Ureter (tissue), 1 donor: ENCODE data around the gene SLCO4A1. TPM values are rescaled to one million over a fixed set of nuclear protein-coding genes. Genes with fewer than 3 reads are reported as not detected.

Source experiments
- DNase-seq: peaks from one replicate; pipeline ENCODE4 v3.0.0-alpha.2; 2020; ENCODE audit warnings: low spot score
- total RNA-seq: library from RNA; stranded (reverse); gene quantifications from one replicate; pipeline ENCODE4 v1.2.4, GENCODE V29; 2023
- donor health status: DM: yes; HTN: yes; CAD: no.

Gene SLCO4A1
- total RNA-seq, 1 donor from 2014 or later, result 33.2 TPM

DNA sequence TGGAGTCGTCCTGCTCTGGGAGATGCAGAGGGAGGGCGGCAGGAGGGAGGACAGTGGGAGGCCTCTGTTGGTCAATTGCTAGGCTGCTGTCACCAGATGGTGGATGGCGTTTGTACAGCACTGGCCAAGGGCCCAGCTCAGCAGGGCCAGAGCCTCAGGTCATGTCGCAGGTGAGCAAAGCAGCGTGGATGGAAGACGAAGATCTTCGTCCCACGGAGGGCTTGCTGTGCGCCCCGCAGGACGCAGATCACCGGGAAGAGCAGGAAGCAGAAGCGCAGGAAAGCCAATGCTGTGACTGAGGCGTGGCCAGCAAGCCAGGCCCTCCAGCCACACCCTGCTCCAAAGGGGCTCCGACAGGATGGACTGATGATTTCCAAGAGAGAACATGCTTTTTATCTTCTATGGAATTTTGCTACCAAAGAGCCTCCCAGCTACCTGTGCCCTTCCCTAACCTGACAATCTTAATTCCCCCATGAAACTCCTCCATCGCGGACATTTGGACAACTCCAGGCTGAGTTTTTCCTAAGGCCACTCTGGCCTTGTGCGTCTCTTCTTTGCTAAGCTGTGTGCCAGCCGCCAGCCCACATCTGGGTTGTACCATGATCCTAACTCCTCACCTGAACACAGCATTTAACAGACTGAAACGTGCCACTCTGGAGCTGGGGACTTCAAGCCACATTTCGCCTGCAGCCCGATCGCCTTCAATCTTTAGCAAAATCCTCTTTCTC lies 3.5 kb upstream of the SLCO4A1 start:
- no peak for DNase-seq

- DNase-seq, result no peak
These were observed 2.5 kb upstream of the SLCO4A1 start for GRCh38 chr20:62639765-62640164.

DNA sequence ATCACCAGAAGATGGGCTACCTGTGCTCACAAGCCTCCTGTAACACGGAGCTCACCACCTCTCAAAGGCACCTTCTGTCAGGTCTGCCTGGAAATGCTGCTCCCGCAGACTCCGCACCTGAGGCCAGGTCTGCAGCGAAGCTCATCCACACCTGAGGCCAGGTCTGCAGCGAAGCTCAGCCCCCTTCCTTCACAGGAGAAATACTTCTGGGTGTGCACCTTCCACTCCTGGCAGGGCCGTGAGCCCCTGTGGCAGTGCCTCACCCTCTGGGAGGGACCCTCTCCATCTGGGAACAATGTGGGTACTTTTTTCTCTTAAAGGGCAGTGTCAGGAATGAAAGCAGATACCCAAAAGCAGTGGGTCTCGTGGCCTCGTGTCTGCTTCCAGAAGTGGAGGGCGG lies 1.4 kb upstream of the SLCO4A1 start:
- no peak for DNase-seq

DNA sequence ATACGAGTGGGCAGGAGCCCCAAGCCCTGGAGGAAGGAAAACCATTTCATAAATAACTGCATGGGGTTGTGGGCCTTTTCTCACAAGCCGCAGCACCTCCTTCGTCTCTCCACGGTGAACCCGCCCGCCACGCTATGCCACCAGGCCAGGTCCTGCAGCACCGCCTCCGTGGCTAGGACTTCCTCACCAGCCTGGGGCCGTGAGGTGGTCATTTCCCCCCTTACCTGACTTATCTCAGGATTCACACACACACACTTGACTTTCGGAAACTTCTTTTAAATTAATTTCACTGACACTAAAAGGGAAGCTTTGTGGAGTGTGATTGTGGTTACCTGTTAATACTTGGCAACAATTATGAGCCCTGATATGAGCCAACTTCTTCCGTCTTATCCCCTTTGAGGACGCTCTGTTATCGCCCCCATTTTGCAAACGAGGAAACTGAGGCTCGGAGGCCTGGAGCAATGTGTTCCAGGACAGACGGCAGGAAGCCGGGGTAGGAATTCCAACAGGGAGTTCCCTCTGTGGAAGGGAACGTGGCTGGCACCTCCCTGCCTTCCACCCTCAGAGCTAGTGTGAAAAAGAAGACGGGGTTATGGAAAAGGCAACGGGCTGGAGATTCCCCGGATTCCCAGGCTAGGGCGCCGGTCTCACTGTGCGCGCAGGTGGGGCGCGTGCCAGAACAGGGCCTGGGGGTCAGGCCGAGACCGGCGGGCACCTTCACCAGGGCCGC lies 817 bp upstream of the SLCO4A1 start:
- DNase-seq, result no peak

- no peak for DNase-seq
These were observed 590 bp downstream of the SLCO4A1 start for GRCh38 chr20:62642666-62643520.

DNA sequence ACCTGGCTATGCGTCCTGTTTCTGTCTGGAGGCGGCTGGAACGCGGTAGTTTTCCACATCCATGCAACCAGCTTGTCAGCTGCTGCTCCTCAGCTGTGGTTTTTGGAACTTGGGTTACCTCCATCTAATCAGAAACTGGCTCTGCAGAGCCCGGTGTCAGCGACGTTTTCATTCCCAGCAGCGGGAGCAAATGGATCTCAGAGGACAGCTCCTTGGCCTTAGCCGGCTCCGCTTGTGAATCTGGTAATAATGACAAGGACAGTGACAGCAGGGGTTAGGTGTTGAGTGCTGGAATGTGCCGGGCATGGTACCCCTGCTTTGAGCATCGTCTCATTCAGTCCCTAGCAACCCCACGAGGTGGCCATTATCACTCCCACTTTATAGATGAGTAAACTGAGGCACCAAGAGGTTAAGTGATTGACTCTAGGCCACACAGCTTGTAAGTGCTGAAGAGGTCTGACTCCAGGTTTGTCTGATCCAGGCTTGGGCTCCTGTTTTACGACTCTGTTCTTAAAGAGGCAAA lies 1.3 kb downstream of the SLCO4A1 start:
- no peak for DNase-seq

GRCh38 chr20:62644044-62644795 lies 1.9 kb downstream of the SLCO4A1 start:
- DNase-seq, result no peak

DNA sequence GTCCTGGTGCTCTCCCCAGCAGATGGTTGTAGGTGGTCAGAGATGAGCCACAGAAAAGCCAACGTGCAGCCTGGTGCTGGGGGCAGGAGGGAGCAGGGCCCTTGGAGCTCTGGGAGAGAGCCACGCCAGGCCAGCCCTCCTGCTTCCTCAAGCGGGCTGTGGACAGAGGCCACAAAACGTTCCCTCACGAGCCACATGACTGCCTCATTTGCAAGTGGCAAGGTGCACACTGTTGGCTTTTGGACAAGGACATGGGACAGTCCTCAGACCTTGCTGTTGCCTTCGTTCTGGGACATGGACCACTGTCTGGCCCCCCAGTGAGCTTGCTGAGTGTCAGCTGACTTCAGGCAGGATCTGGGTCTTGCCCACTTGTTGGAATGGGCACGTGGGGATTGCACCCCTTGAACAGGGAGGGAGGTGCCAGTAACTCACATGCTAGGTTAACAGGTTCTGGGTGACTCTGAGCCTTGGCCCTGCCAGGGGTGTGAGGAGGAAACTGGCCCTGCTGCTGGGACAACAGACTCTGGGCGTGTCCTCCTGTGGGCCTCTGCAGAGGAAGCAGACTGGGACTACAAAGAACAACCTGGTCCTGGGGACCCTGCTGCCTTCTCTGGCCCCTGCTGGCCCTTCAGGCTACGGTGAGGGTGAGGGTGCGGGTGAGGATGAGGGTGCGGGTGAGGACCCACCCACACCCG lies 2.6 kb downstream of the SLCO4A1 start:
- DNase-seq, result peak; percentile 74

- no peak for DNase-seq
These were observed 3.3 kb downstream of the SLCO4A1 start for GRCh38 chr20:62645613-62646012.

GRCh38 chr20:62646851-62647520 lies 4.7 kb downstream of the SLCO4A1 start:
- DNase-seq, result no peak

DNA sequence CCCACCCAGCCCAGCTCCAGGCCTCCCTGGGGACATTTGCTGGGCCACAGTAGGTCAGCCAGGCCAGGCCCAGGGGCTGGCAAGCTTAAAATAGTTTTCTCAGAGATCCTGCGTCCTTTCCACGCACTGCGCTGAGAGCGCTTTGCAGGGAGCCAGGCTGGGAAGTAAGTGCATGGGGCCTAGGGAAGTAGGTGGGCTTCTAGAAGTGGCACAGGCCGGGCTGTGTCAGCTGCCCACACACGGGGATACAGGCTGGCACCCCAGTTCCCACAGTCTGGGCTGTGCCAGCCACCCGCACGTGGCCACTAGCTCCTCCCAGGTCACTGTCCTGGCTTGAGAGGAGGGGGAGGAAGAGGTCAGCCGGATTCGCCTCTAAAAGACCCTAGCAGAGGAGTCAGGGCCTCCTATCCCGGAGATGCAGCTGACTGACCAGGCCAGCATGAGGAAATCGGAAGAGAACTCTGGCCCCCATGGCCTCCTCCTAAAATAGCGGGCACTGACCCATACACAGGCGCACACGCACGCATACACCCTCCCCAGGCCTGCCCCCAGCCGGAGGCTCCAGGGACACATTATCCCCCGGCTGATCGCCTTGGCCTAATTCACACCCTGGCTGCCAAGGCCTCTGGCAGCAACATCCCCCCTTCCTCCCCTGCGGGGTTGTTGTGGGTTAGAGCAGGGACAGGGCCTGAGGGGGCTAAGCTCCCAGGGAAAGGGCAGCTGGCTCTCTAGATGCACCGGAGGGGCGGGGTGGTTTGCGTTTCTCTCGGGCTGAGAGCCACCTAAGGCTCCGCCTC lies 5.4 kb downstream of the SLCO4A1 start:
- no peak for DNase-seq

- DNase-seq, result no peak
These were observed 6.2 kb downstream of the SLCO4A1 start for GRCh38 chr20:62648318-62648995.

DNA sequence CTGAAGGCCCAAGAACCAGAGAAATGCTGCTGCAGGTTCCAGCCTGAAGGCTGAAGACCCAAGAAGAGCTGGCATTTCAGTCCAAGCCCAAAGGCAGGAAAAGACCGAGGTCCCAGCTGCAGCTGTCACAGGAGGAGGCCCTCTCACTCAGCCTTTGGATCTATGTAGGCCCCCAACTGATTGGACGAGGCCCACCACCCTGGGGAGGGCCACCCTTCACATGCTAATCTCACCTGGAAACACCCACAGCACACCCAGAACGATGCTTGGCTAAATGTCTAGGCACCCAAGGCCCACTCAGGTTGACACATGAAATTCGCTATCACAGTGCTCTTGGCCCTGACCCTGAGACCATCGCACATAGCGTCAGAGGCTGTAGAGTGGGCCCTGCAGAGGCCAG lies 6.8 kb downstream of the SLCO4A1 start:
- DNase-seq, result no peak

DNA sequence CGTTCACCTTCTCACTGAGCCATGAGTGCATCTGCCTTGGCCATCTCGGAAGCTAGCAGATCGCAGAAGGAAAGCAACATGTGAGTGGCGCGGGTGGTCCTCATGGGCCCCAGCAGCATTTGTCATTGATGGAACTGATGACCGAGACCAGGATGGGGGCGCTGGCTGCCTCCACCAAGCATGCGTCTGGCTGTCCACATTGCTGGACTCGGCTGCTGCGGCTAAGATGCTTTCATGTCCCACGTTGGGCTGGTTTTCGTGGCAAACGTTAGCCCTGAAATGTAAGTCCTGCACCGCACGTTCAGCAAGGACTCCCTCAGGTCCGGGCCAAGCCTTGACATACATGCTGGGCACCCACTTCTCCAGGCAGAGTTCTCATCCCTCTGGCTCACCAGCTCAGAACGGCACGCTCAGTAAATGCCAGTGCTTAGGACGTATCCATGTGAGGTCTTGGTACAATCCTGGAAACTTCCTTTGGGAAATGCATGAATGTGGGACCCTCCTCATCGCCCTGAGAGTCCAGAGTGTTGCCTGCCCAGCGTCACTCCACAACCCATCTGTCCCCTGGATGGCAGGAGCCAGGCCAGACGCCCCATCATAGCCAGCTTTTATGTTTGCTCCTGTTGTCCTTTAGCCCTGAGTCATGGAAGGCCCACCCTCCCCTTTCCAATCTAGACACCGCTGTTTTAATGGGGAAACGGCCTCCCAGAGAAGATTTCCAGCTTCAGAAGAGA lies 8.4 kb downstream of the SLCO4A1 start:
- DNase-seq, result no peak

DNA sequence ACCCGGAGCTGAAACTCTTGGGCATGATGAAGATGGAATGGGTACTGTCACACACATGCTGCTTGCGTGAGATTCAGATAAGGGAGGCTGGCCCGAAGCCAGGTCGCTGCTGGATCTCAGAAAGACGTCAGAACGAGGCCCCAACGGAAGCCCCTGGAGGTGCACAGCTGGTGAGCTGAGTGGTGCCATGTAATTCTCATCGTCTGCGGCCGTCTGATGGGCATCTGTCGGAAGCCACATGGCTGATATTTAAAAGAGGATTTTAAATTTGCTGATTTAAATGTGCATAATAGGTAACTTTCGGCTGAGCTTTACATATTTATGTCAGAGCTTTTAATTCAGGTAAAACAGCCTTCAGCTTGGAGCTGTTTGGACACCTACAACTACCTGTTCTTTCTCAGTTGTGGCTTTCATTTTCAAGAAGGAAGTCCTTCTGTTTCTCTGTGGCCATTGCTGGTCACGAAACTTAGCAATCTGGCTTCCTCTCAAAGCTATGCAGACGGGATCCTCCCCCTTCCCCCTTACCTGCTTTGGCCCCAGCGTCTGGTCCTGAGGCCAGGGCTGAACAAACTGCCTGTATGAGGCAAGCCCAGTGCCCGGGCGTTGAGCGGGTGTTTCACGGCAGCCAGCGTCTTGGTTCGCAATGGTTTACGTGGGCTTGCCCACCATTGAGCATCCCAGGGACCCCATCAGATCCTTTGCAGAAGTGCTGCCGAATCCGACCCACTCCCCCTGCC lies 9.2 kb downstream of the SLCO4A1 start:
- DNase-seq, result peak; percentile 75

DNA sequence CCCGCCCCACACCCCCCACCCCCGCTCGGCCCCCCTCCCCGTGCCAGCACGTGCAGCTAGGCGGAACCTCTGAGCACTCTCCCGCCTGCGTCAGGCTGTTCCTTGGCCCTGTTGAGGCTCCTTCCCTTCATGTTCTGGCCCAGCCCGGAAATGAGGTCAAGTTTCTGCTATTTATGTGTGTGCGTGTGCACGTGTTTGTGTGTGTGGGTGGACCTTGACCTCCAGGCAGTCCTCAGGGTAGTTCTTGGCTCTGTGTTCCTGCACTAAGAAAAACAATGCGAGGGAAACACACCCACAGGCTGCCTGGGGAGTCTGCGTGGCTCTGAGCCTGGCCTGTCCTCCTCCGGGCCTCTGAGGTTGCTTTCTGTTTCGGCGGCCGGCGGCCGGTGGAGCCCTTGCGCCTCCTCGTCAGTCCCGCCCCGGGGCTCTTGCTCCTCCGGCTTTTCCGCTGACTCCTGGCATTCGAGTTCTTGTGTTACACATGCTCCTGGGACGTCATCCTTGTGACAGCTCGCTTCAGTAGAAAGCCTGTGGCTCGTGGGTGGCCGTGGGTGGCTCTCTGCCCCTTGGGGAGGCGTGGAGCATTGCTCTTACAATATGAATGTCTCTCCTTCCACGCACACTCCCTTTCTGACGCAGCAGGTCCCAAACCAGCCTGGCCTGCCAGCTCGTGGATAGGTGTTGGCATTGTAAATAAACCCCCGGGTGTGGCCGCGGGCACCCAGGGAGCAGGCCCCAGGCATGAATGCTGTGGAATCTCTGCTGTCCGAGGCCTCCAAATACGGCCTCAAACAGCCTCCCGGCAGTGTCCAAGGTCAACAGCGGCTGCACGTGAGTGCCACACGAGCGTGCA lies 10.0 kb downstream of the SLCO4A1 start:
- peak; percentile 91 for DNase-seq
